Measurements from ENCODE around the gene VAMP4. TPM values are rescaled to one million over a fixed set of nuclear protein-coding genes. Genes with fewer than 3 reads are reported as not detected.

The VAMP4 gene
- total RNA-seq, 1 experiment from 2014 or later = 4.2 TPM

DNA sequence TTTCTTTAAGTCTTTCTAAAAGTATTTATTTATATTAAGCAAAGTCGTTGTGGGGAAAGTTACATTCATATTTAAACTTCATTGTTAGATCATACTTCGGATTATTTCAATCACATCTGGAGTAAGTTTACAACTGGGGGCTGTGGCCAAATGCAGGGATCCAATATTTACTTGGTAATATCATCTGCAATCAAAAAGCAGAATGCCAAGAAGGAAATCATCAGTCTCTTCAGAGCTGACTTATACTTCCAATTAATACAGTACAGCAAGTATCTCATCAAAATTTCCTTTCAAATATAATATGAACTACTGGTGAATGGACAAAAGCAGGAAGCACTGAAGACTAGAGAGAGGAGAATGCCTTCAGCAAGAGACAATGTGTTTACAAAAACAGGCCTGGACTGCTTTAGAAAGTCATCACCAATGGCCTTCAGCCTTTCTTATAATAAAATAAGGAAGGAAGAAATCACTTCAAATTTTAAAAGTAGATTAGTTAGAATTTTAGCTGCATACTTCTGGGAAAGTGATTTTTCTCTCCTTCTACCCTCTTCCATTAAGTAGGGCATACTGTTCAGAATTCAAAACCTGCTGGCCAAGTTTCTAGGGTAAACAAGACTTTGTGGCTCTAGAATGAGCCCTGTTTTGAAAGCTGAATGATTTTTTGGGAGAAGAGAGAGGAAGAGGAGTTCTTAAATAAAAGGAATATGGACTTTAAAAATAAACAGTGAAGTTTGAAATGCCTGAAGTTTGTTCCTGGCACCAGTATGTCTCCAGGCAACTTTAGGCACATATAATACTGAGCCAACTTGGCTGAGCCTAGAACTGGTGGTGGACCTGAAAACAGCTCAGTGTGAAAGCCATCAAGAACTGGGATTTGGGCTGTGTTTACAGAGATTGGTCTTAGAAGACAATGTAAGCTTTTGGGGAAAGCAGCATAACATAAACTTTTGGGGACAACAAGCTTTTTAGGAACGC, 67.1 kb downstream of the VAMP4 start:
- H3K27ac ChIP-seq (ENCODE audit: insufficient read length, low read depth, low read length) = no peak overlapping the region
- H3K79me1 ChIP-seq (ENCODE audit: insufficient read depth, low read depth, low read length, poor library complexity, severe bottlenecking) = no peaks in the 10 kb centered on the region
- H3K27me3 ChIP-seq (ENCODE audit: insufficient read depth, low read length) = no peaks in the 10 kb centered on the region
- no peaks in the 10 kb centered on the region for H3K79me2 ChIP-seq (ENCODE audit: insufficient read depth, low read length)
- Mint-ChIP-seq H3K27ac (no peak overlapping the region), H3K27me3 (ENCODE audit: low read depth) (no peaks in the 10 kb centered on the region), H3K4me3 (no peak overlapping the region), H3K36me3 (ENCODE audit: insufficient read depth in 1 of 3, low read depth in 3 of 3) (no peaks in the 10 kb centered on the region), H3K4me1 (no peaks in the 10 kb centered on the region), H3K9me3 (no peaks in the 10 kb centered on the region; a peak in 1 of 5 replicates)
- H3K14ac ChIP-seq (ENCODE audit: insufficient read depth, low read length) = no peak overlapping the region
- no peak overlapping the region for H2BK20ac ChIP-seq (ENCODE audit: low read depth, low read length, poor library complexity, severe bottlenecking)
- no CpG with 5 or more reads among the region's 3 CpGs for WGBS (ENCODE audit: extremely low coverage, insufficient read length, low lambda C conversion rate)
- no peak overlapping the region for H2AFZ ChIP-seq (ENCODE audit: low read length)
- H3K23ac ChIP-seq (ENCODE audit: insufficient read length, low read depth, low read length) = no peak overlapping the region
- no peak overlapping the region for H4K5ac ChIP-seq (ENCODE audit: insufficient read length, low read depth, low read length)
- no peak overlapping the region for H3K9ac ChIP-seq (ENCODE audit: extremely low read depth, insufficient read length, low read length)
- no peaks in the 10 kb centered on the region for H3K9me3 ChIP-seq (ENCODE audit: control insufficient read depth, low read depth, low read length)
- no peaks in the 10 kb centered on the region for H3K23me2 ChIP-seq (ENCODE audit: insufficient read length, low read depth, low read length, poor library complexity, severe bottlenecking)
- H2BK120ac ChIP-seq (ENCODE audit: low read depth, low read length, poor library complexity, severe bottlenecking) = no peak overlapping the region
- H4K8ac ChIP-seq (replicated peaks; ENCODE audit: insufficient read length, low read depth, low read length) = no peak overlapping the region
- H3K18ac ChIP-seq (ENCODE audit: insufficient read length, low read depth, low read length) = no peak overlapping the region
- H2BK5ac ChIP-seq (ENCODE audit: insufficient read length, low read length) = no peak overlapping the region
- TF ChIP-seq, protein P1, sequence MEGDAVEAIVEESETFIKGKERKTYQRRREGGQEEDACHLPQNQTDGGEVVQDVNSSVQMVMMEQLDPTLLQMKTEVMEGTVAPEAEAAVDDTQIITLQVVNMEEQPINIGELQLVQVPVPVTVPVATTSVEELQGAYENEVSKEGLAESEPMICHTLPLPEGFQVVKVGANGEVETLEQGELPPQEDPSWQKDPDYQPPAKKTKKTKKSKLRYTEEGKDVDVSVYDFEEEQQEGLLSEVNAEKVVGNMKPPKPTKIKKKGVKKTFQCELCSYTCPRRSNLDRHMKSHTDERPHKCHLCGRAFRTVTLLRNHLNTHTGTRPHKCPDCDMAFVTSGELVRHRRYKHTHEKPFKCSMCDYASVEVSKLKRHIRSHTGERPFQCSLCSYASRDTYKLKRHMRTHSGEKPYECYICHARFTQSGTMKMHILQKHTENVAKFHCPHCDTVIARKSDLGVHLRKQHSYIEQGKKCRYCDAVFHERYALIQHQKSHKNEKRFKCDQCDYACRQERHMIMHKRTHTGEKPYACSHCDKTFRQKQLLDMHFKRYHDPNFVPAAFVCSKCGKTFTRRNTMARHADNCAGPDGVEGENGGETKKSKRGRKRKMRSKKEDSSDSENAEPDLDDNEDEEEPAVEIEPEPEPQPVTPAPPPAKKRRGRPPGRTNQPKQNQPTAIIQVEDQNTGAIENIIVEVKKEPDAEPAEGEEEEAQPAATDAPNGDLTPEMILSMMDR (conservative IDR thresholded peaks at IDR 0.05) = no peak
- no peak overlapping the region for H2BK12ac ChIP-seq (ENCODE audit: insufficient read length, low read depth, low read length)
- H3T11ph ChIP-seq (ENCODE audit: low read length) = no peak overlapping the region
- no peaks in the 10 kb centered on the region for H3K4me1 ChIP-seq (ENCODE audit: insufficient read depth, low read length)
- H2AK5ac ChIP-seq (ENCODE audit: insufficient read length, low read length) = no peak overlapping the region
- H4K91ac ChIP-seq (ENCODE audit: insufficient read length, low read depth, low read length) = no peak overlapping the region
- no peak overlapping the region for H3K56ac ChIP-seq (ENCODE audit: insufficient read length, low read depth, low read length)
- no peak overlapping the region for H3K4me2 ChIP-seq (ENCODE audit: insufficient read depth, insufficient read length, low read length)
- no peak for DNase-seq
- no peaks in the 10 kb centered on the region for H4K20me1 ChIP-seq (ENCODE audit: control insufficient read depth, insufficient read depth, insufficient read length)
- H3K4ac ChIP-seq (ENCODE audit: low read depth, low read length) = no peak overlapping the region
- no peak overlapping the region for H2BK15ac ChIP-seq (ENCODE audit: low read depth, low read length)
